ENCODE results near the gene B3GAT3.
A peak's percentile ranks its signal among the peaks of the same experiment; 100 is the strongest.

B3GAT3 gene

GRCh38 chr11:62602141-62603071 is 19.4 kb downstream of the B3GAT3 start:
- no peak for TF ChIP-seq CTCF (IDR thresholded peaks at IDR 0.05; ENCODE audit: low read depth, low read length, poor library complexity, severe bottlenecking)
- no peak for TF ChIP-seq EZH2phosphoT487 (IDR thresholded peaks at IDR 0.05; ENCODE audit: borderline replicate concordance, low read length)
- Histone ChIP-seq H3K27me3 (ENCODE audit: control insufficient read depth, low read length) (no peaks in the 10 kb centered on the region), H3K79me2 (ENCODE audit: control insufficient read depth, low read length) (peaks cover 41% of the 10 kb centered on the region), H3K9me3 (ENCODE audit: control insufficient read depth, insufficient read depth, low read length) (no peaks in the 10 kb centered on the region), H3K9me2 (replicated peaks; ENCODE audit: control insufficient read depth, low read length) (no peaks in the 10 kb centered on the region), H3F3A (ENCODE audit: control insufficient read depth, insufficient read depth) (0 out of 2 replicates have a peak, but pooled peaks cover 6% of the 10 kb centered on the region), H3K36me3 (ENCODE audit: control insufficient read depth, low read length) (peaks cover 75% of the 10 kb centered on the region), H3K4me2 (ENCODE audit: low read length) (peak overlapping the region; percentile 84), H3K4me3 (ENCODE audit: low read length) (peak overlapping the region; percentile 89), H4K20me1 (ENCODE audit: control insufficient read depth, insufficient read depth, low read depth, low read length) (peaks cover 8% of the 10 kb centered on the region; the same call in 1 of the 2 replicates), H3K4me1 (ENCODE audit: control insufficient read depth, low read length) (peaks cover 40% of the 10 kb centered on the region), H3K27ac (ENCODE audit: low read depth, low read length) (peak overlapping the region; percentile 55)

GRCh38 chr11:62601372-62602140 is 20.2 kb downstream of the B3GAT3 start, which contains the start of gene MTA2:
Gene MTA2 (minus strand): TSS chr11:62601865. CDS start chr11:62601450, 415 bp downstream.
- H3K4me2 ChIP-seq (ENCODE audit: low read length): peak within 1 kb of the TSS; percentile 90
- H3K9me2 ChIP-seq (replicated peaks; ENCODE audit: control insufficient read depth, low read length): no peaks in the 10 kb centered on the region
- peaks cover 8% of the 10 kb centered on the region; the same call in 1 of the 2 replicates for H4K20me1 ChIP-seq (ENCODE audit: control insufficient read depth, insufficient read depth, low read depth, low read length)
- peak within 1 kb of the TSS; percentile 89 for H3K4me3 ChIP-seq (ENCODE audit: low read length)
- H3K9me3 ChIP-seq (ENCODE audit: control insufficient read depth, insufficient read depth, low read length): no peaks in the 10 kb centered on the region
- TF ChIP-seq CTCF (IDR thresholded peaks at IDR 0.05; ENCODE audit: low read depth, low read length, poor library complexity, severe bottlenecking) (no peak), EZH2phosphoT487 (IDR thresholded peaks at IDR 0.05; ENCODE audit: borderline replicate concordance, low read length) (no peak)
- 0 out of 2 replicates have a peak, but pooled peaks cover 6% of the 10 kb centered on the region for H3F3A ChIP-seq (ENCODE audit: control insufficient read depth, insufficient read depth)
- peaks cover 44% of the 10 kb centered on the region for H3K79me2 ChIP-seq (ENCODE audit: control insufficient read depth, low read length)
- no peaks in the 10 kb centered on the region for H3K27me3 ChIP-seq (ENCODE audit: control insufficient read depth, low read length)
- H3K4me1 ChIP-seq (ENCODE audit: control insufficient read depth, low read length): peaks cover 32% of the 10 kb centered on the region
- H3K36me3 ChIP-seq (ENCODE audit: control insufficient read depth, low read length): peaks cover 76% of the 10 kb centered on the region
- peak within 1 kb of the TSS; percentile 73 for H3K27ac ChIP-seq (ENCODE audit: low read depth, low read length)

- Histone ChIP-seq H3K4me3 (ENCODE audit: low read length) (peak overlapping the region; percentile 89), H3K9me2 (replicated peaks; ENCODE audit: control insufficient read depth, low read length) (no peaks in the 10 kb centered on the region), H3K79me2 (ENCODE audit: control insufficient read depth, low read length) (peaks cover 44% of the 10 kb centered on the region), H3K27ac (ENCODE audit: low read depth, low read length) (peak overlapping the region; percentile 73), H3K27me3 (ENCODE audit: control insufficient read depth, low read length) (no peaks in the 10 kb centered on the region), H3K36me3 (ENCODE audit: control insufficient read depth, low read length) (peaks cover 77% of the 10 kb centered on the region), H3F3A (ENCODE audit: control insufficient read depth, insufficient read depth) (0 out of 2 replicates have a peak, but pooled peaks cover 6% of the 10 kb centered on the region), H3K9me3 (ENCODE audit: control insufficient read depth, insufficient read depth, low read length) (no peaks in the 10 kb centered on the region), H4K20me1 (ENCODE audit: control insufficient read depth, insufficient read depth, low read depth, low read length) (peaks cover 8% of the 10 kb centered on the region; the same call in 1 of the 2 replicates), H3K4me1 (ENCODE audit: control insufficient read depth, low read length) (peaks cover 32% of the 10 kb centered on the region), H3K4me2 (ENCODE audit: low read length) (peak overlapping the region; percentile 90)
- TF ChIP-seq CTCF (IDR thresholded peaks at IDR 0.05; ENCODE audit: low read depth, low read length, poor library complexity, severe bottlenecking) (no peak), EZH2phosphoT487 (IDR thresholded peaks at IDR 0.05; ENCODE audit: borderline replicate concordance, low read length) (no peak)
Observed at GRCh38 chr11:62601122-62601371, 20.7 kb downstream of the B3GAT3 start.
